H4 (cell line): ENCODE data around the gene EPM2A. TPM values are rescaled to one million over a fixed set of nuclear protein-coding genes. Genes with fewer than 3 reads are reported as not detected.
A peak's percentile ranks its signal among the peaks of the same experiment; 100 is the strongest.
"Not testable (repeated sequence)": the region's sequence is repeated elsewhere in the genome, so short reads cannot be mapped to it uniquely, and the experiment has no call there.

Source experiments
- DNase-seq: peaks from one replicate; pipeline ENCODE4 v3.0.0-alpha.2; 2015; ENCODE audit warnings: low spot score
- total RNA-seq: library from RNA; depleted of rRNA; stranded (reverse); fragments of >200 nt; shearing (Covaris generic); gene quantifications from 2 replicates; pipeline ENCODE4 v1.2.3, GENCODE V29; 2014

Gene EPM2A
- total RNA-seq, 1 experiment from 2014 or later: 6.9 TPM

DNA sequence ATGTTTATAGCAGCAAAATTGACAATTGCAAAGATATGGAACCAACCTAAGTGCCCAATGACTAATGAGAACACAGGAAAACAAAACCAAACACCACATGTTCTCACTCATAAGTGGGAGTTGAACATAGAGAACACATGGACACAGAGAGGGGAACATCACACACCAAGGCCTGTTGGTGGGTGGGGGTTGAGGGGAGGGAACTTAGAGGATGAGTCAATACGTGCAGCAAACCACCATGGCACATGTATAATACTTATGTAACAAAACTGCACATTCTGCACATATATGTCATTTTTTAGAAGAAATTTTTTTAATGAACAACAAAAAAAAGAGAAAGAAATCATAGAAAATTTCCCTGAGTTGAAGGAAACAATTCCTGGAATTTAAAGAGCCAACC is 3.9 kb downstream of the EPM2A start:
- no peak for DNase-seq

DNA sequence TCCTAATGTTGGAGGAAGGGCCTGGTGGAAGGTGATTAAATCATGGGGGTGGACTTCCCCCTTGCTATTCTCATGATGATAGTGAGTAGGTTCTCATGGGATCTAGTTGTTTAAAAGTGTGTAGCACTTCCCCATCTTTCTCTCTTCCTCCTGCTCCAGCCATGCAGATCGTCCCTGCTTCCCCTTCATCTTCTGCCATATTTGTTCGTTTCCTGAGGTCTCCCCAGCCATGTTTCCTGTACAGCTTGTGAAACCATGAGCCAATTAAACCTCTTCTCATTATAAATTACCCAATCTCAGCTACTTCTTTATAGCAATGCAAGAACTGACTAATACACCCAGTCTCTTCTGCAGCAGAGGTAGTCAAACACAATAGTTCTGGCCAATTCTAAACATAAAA is 5.4 kb downstream of the EPM2A start:
- no peak for DNase-seq

DNA sequence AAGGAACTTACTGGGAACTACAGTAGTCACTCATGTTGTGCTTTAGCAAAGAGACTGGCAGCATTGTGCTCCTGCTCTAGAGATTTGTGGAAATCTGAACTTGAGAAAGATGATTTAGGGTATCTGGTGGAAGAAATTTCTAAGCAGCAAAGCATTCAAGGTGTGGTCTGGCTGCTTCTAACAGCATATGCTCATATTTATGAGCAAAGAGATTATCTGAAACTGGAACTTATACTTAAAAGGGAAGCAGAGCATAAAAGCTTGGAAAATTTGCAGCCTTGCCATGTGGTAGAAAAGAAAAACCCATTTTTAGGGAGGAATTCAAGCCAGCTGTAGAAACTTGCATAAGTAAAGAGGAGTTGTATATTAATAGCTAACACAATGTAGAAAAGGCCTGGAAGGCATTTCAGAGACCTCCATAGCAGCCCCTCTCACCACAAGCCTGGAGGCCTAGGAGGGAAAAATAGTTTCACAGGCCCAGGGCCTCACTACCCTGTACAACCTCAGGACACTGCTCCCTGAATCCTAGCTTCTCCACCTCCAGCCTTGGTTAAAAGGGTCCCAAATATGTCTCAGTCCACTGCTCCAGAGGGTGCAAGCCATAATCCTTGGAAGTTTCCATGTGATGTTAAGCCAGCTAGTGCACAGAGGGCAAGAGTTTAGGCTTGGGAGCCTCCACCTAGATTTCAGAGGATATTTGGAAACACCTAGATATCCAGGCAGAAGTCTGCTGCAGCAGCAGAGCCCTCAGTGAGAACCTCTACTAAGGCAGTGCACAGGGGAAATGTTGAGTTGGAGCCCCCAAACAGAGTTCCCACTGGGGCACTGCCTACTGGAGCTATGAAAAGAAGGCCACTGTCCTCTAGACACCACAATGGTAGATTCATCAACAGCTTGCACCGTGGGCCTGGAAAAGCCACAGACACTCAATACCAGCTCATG is 6.6 kb downstream of the EPM2A start:
- DNase-seq: no peak

DNA sequence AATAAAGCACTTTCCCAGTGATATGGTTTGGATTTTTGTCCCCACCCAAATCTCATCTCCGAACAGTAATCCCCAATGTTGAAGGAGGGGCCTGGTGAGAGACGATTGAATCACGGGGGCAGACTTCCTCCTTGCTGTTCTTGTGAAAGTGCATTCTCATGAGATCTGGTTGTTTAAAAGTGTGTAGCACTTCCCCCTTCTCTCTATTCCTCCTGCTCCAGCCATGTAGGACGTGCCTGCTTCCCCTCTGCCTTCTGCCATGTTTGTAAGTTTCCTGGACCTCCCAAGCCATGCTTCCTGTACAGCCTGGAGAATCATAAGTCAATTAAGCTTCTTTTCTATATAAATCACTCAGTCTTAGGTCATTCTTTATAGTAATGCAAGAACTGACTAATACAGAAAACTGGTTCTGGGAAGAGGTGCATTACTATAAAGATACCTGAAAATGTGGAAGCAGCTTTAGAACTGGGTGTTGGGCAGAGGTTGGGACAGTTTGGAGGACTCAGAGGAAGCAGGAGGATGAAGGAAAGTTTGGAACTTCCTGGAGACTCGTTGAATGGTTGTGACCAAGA is 7.4 kb downstream of the EPM2A start:
- DNase-seq: no peak

DNA sequence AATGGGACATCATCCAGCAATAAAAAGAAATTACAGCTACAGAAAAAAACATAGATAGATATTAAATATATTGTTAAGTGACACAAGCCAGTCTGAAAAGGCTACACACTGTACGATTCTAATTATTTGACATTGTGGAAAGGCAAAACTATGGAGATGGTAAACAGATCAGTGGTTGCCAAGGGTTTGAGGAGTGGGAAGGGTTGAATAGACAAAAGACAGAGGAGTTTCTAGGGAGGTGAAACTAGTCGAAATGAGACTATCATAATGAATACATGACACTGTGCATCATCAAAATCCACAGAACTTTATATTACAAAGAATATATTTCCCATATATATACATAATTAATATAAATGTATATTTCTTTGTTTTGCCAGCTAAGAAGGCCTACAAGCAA is 9.8 kb downstream of the EPM2A start:
- no peak for DNase-seq

DNA sequence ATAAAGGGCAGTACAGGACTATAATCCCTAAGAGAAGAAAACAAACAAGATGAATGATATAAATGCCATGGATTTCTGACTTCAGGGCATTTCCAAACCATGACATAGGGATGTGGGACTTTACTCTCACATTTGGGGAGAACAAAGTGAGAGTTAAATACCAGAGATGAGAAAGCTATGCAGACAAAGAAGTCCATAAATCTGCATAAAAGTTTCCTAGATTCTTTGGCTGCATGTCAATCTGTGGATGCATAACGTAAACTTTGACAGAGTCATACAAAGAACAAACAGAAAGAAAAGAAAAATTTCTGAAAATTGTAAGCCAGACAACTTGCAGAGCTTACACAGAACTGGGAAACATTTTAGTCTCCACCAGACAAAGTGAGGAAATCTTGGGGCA is 11.7 kb downstream of the EPM2A start:
- no peak for DNase-seq

DNA sequence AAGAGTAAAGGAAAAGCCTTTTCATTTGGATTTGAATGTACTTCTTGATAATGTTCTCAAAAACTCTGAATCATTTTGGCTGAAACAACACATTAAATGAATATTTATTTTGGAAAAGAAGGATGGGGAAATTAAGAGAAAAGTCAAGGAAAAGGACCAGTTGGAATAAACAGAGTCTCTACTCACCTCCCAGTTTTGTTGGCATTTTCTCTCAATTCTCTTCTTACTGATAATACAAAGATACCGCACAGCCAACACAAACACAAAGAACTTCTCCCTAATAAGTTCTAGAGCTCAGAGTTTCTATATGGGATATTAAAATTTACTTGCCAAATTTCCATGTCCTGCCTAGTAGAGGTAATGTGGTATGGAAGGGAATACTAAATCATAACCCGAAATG is 13.1 kb downstream of the EPM2A start:
- no peak for DNase-seq

DNA sequence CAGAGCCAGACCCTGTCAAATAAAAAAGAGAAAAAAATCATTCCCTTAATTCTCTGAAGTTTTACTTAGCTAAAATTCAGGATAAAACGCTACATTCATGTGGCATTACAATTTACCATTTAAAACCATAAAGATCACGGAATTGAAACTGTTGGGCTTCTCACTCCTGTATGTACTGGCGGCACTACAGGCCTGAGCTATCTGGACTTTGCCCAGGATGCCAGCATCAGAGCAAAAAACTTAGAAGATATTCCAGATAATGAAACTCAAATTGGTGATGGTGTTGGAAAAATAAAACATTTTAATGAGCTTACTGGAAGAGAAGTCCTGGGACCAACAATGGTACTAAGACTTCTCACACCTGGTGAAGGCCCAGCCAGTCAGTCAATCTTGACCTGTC is 14.2 kb downstream of the EPM2A start:
- no peak for DNase-seq

DNA sequence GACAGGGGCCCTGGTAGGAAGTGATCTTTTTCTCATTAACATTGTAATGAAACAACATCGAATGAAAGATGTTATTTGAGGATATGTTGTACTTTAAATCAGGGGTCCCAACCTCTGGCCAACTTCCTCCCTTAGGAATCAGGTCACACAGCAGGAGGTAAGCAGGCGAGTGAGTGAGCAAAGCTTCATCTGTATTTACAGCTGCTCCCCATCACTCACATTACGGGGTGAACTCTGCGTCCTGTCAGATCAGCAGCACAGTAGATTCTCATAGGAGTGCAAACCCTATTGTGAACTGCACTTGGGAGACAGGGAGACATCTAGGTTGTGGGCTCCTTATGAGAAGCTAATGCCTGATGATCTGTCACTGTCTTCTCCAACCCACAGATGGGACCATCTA is 19.9 kb downstream of the EPM2A start:
- DNase-seq: no peak

DNA sequence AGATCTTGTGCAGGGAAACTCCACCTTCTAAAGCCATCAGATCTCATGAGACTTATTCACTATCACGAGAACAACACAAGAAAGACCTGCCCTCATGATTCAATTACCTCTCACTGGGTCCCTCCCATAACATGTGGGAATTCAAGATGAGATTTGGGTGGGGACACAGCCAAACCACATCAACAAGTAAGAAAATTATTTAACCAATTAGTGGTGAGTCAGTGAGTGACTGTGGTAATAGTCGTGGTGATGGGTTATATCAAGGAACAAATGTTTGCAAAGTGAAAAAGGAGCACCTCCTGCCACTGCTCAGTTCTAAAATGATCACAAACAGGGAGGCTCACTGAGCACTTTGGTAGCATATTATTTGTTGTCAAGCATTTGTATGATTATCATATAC is 20.6 kb downstream of the EPM2A start:
- no peak for DNase-seq

DNA sequence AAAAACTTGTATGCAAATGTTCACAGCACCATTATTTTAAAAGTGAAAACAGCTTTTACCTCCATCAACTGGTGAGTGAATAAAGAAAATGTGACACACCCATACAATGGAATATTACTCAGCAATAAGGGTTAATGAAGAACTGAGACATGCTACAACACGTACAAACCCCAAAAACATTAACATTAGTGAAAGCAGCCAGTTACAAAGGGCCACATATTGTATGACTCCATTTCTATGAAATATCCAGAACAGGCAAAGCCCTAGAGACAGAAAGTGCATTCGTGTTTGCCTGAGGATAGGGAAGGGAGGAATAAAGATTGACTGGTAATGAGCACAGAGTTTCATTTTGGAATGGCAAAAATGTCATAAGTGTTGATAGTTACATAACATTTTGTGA is 21.5 kb downstream of the EPM2A start:
- no peak for DNase-seq

DNA sequence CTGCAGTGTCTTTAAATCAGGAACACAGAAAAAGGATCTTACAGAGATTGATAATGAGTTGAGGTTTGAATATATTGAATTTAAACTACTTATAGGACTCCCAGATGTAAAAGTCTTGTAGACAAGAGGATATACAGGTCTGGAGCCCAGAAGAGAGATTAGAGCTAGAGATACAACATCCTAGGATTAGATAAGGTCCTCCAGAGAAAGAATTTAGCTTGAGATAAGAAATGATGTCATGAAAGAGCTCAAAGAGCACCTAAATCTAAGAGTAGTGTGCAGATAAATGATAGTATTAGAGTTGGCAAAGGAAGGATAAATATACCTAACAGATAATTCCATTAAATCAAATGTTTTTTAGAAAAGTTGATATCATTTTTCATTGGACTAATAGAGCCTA is 23.9 kb downstream of the EPM2A start:
- DNase-seq: no peak

DNA sequence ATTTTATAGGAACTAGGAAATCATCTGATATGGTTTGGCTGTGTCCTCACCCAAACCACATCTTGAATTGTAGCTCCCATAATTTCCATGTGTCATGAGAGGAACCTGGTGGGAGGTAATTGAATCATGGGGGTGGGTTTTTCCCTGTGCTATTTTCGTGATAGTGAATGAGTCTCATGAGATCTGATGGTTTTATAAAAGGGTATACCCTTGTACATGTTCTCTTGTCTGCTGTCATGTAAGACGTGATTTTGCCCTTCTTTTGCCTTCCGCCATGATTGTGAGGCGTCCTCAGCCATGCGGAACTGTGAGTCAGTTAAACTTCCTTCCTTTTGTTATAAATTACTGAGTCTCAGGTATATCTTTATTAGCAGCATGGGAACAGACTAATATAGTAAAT is 27.9 kb downstream of the EPM2A start:
- DNase-seq: no peak

DNA sequence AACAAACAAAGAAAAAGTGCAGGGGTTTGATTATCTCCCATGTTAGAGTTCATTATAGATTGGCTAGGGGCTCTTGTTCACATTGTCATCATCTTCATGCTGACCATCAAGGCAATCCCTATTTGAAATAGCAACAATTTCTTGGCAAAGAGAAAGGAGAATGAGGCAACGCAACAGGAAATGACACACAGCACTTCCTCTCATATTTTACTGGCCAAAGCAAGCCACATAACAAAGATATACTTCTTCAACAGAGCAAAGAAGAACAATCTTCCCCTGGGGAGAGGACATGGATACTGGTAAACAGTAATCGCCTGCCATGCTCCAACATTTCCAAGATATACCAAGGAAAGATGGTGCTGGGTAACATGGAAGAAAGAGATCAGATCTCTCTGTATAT is 29.8 kb downstream of the EPM2A start:
- DNase-seq: no peak

DNA sequence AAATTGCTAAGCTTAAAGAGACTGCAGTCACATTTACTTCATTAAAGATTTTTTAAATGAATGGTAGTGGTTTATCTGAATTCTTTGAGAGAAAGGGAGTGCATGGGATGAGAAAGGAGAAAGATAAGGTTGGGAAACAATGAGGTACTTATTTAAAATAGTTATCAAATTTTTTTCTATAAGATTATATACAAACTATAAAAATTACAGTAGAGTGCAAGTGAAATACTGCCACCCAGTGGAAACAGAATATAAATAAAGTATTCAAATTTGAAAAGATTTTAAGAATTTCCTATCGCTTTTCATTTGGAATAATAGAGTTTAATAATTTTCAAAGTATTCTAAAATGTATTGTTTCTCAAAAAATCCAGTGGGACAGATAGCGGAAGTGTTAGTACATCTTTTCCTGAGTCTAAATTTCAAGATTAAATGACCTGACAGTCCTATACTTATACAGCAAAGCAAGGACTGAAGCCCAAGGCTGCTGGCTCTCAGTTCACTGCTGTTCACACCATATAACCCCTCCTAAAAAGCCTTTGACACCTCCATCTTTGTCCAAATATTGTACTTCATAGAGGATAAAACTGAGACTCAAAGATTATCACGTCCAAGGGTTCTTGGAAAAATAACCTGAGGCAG is 31.1 kb downstream of the EPM2A start:
- DNase-seq: no peak

DNA sequence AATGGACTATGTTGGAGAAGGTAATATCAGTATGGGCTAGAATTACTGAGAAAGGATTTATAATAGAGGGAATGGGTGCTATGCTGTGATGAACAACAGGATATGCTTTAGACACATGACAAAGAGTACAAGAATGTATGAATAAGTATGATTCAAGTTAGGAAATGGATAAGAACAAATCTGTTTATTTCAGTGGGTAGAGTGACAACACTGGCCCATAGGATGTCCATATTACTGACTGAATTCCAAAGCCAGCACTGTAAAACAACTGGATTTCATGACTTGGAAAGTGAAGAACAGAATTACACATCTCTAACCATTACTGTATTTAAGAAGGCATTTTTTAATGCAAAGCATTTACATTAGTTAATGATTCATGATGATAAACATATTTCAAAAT is 35.9 kb downstream of the EPM2A start:
- no peak for DNase-seq

DNA sequence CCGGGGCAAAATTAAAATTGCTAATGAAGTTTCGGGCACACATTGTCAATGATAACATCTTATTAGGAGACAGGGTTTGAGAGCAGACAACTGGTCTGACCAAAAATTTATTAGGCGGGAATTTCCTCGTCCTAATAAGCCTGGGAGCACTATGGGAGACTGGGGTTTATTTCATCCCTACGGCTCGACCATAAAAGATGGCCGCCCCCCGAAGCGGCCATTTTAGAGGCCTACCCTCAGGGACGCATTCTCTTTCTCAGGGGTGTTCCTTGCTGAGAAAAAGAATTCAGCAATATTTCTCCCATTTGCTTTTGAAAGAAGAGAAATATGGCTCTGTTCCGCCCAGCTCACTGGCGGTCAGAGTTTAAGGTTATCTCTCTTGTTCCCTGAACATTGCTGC is 37.9 kb downstream of the EPM2A start:
- DNase-seq: not testable (repeated sequence)

DNA sequence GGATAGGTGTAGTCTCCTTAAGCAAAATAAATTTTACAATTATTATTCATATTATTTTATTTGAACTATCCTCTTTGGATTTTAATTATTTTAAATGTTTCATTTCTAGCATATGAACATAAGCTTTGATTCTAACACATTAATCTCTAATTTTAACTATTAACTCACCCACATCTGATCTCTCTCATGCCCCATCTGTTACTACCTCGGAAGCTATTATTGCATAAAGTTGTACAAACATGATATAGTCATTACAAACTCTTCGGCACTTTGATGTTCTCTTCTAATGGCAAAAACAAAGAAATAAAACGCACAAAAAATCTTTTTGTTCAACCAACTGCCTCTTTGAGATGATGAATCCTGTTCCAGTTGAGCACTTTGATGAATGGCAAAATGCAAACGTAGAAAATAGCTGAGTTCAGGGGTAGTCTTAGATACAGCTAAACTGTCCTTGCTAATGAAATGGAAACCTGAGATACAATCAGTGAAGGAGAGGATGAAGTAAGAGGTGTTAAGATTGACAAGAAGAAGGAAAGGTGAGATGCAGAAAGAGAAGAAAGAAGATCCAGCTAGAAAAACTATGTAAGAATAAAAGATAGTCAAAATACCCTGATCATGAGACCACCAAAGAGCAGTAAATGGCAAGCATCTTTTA is 41.1 kb downstream of the EPM2A start:
- DNase-seq: no peak

DNA sequence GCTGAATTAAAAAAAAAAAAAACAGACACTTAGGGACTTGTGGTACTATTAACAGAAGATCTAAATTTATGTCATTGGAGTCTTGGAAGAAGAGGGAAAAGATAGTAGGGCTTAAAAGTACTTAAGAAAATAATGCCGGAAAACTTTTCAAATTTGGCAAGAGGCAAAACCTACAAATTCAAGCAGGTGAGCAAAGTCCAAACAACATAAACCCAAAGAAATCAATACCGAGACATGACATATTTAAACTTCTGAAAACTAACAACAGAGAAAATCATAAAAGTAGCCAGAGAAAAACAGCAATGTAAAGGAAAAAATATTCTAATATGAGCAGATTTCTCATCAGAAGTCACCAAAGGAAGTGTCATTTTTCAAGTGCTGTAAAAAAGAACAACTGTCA is 44.4 kb downstream of the EPM2A start:
- DNase-seq: no peak

DNA sequence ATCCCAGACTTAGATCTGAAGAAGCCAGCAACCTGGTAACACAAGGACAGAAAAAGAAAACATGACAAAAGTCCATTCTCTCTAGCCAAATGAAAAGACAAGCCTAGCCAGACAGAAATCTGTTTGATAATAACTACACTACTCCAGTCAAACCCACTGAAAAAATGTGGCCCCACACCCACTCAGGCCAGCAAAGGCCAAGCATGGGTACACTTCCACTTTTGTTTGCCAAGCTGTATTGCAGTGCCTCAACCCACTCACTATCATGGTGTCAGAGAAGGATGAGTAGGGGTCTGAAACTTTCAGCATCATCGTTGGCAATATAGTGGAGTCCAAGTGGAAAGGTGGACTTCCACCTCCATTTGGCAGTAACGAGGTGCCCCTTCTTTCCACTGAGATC is 45.8 kb downstream of the EPM2A start:
- no peak for DNase-seq

DNA sequence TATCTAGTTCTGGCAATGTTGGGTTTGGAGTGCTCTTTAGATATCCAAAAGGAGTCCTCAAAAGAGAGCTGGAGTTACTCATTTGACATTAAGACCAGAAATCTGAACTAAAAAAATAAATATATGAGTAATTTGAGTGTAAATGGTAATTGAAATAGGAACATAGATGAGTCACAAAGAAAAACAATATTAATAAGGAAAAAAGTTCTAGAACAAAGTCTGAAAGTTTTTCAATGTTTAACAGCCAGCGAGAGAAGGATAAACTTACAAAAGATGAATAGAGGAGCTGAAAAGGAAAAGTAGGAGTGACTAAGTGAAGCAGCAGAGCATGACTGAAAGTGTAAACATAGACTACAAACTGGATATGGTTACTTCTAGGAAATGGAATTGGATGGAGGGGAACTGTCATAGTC is 46.8 kb downstream of the EPM2A start:
- peak; percentile 24 for DNase-seq

DNA sequence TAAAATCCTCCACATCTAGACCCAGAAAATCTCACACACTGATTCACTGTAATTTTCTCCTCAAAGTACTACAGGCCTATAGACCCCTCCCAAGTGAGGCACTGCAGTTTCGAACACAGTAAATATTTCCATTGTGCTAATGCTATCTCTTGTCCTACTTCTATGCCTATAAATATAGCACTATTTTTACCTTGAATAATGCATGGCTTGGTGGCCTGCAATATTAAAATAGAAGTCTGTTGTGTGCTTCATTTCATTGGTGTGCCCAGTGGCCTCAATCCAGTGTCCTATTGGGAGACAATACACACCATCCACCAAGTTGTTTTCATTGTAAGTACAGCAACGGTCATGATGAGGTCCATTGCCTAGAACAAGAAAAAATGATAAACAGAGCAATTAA is 49.4 kb downstream of the EPM2A start:
- DNase-seq: no peak

DNA sequence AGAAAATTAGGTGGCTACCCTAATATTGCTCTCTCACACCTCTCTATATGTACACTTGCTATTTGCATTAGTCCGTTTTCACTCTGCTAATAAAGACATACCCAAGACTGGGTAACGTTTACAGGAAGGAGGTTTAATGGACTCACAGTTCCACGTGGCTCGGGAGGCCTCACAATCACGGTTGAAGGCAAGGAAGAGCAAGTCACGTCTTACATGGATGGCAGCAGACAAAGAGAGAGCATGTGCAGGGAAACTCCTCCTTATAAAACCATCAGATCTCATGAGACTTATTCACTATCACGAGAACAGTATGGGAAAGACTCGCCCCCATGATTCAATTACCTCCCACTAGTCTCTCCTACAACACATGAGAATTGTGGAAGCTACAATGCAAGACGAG is 53.4 kb downstream of the EPM2A start:
- no peak for DNase-seq
